WTC11 (cell line): ENCODE measurements around the gene PRSS58. TPM values are rescaled to one million over a fixed set of nuclear protein-coding genes. Genes with fewer than 3 reads are reported as not detected.

Experiments used
- ATAC-seq: fragments of 200-7000 bp; cut with Tn5 transposase; 2 replicates; pipeline ENCODE4 v1.10.0; 2021; ENCODE audit warnings: mild to moderate bottlenecking, moderate library complexity
- CTCF ChIA-PET: fragments of 300-600 bp; sonication (Branson Sonifier 250); formaldehyde crosslinking; loops from one replicate; lab custom pipeline; 2021; ENCODE audit warnings: antibody characterized with exemption; lab: Charles Lee
- POLR2A ChIA-PET: fragments of 350-600 bp; sonication (Branson Sonifier 250); formaldehyde crosslinking; loops from one replicate; lab custom pipeline; 2021; ENCODE audit warnings: antibody characterized with exemption; lab: Charles Lee
- DNase-seq: peaks from one replicate; pipeline ENCODE4 v3.0.0; 2021; ENCODE audit warnings: low spot score
- H3K27ac Mint-ChIP-seq: 2 replicates; pipeline ENCODE4 v1.8.0; 2021; ENCODE audit warnings: mixed read lengths
- H3K27me3 Mint-ChIP-seq: 2 replicates; pipeline ENCODE4 v1.8.0; 2021; ENCODE audit warnings: low read depth, mild to moderate bottlenecking, moderate library complexity, mixed read lengths
- H3K36me3 Mint-ChIP-seq: 2 replicates; pipeline ENCODE4 v1.8.0; 2021; ENCODE audit warnings: mixed read lengths
- H3K4me1 Mint-ChIP-seq: 2 replicates; pipeline ENCODE4 v1.8.0; 2022; ENCODE audit warnings: mixed read lengths
- H3K4me3 Mint-ChIP-seq: 2 replicates; pipeline ENCODE4 v1.8.0; 2021; ENCODE audit warnings: mild to moderate bottlenecking, moderate library complexity, mixed read lengths
- H3K9me3 Mint-ChIP-seq: 2 replicates; pipeline ENCODE4 v1.8.0; 2021; ENCODE audit warnings: mixed read lengths
- CREB1 ChIP-seq: sonication (generic); formaldehyde crosslinking; IDR thresholded peaks from 2 replicates; pipeline ENCODE4 v1.8.0; 2023; ENCODE audit warnings: mild to moderate bottlenecking, missing genetic modification reagents
- EMX1 ChIP-seq: fragments of 250-450 bp; sonication (Bioruptor Pico); IDR thresholded peaks from 2 replicates; pipeline ENCODE4 v1.8.0; 2021; ENCODE audit warnings: mild to moderate bottlenecking
- ESRRA ChIP-seq: sonication (generic); formaldehyde crosslinking; IDR thresholded peaks from 2 replicates; pipeline ENCODE4 v1.8.1; 2022; ENCODE audit warnings: mild to moderate bottlenecking, missing genetic modification reagents, borderline replicate concordance
- KAT7 ChIP-seq: sonication (generic); formaldehyde crosslinking; IDR thresholded peaks from 2 replicates; pipeline ENCODE4 v1.8.1; 2023; ENCODE audit warnings: missing genetic modification reagents, mild to moderate bottlenecking, borderline replicate concordance
- NR2C2 ChIP-seq: sonication (generic); formaldehyde crosslinking; IDR thresholded peaks from 2 replicates; pipeline ENCODE4 v1.8.0; 2022; ENCODE audit warnings: mild to moderate bottlenecking, missing genetic modification reagents
- ZNF121 ChIP-seq: sonication (generic); formaldehyde crosslinking; IDR thresholded peaks from 2 replicates; pipeline ENCODE4 v1.8.0; 2023; ENCODE audit warnings: missing genetic modification reagents
- ZNF232 ChIP-seq: sonication (generic); formaldehyde crosslinking; IDR thresholded peaks from 2 replicates; pipeline ENCODE4 v1.8.0; 2022; ENCODE audit warnings: mild to moderate bottlenecking, missing genetic modification reagents
- ZNF416 ChIP-seq: fragments of 250-450 bp; sonication (Bioruptor Pico); IDR thresholded peaks from 2 replicates; pipeline ENCODE4 v1.9.0; 2021; ENCODE audit warnings: mild to moderate bottlenecking, inconsistent platforms
- total RNA-seq: library from RNA; stranded (reverse); gene quantifications from 3 replicates; pipeline ENCODE4 v1.2.3, GENCODE V29; 2021
- TF ChIP-seq, protein P1 (sequence below): fragments of 200-600 bp; IDR thresholded peaks from 2 replicates; pipeline ENCODE4 v1.8.0; 2022; ENCODE audit warnings: antibody characterized with exemption
- TF ChIP-seq, protein P2 (sequence below): fragments of 250-450 bp; sonication (Bioruptor Pico); IDR thresholded peaks from 2 replicates; pipeline ENCODE4 v1.9.0; 2021; ENCODE audit warnings: moderate library complexity, mild to moderate bottlenecking, inconsistent platforms, borderline replicate concordance
- TF ChIP-seq, protein P3 (sequence below): sonication (generic); formaldehyde crosslinking; IDR thresholded peaks from 2 replicates; pipeline ENCODE4 v1.8.1; 2023; ENCODE audit warnings: mild to moderate bottlenecking, moderate library complexity, missing genetic modification reagents
- TF ChIP-seq, protein P4 (sequence below): sonication (generic); formaldehyde crosslinking; conservative IDR thresholded peaks from 2 replicates; pipeline ENCODE4 v1.8.1; 2023; ENCODE audit warnings: mild to moderate bottlenecking, low read depth, missing genetic modification reagents, moderate library complexity
- TF ChIP-seq, protein P5 (sequence below): sonication (generic); formaldehyde crosslinking; IDR thresholded peaks from 2 replicates; pipeline ENCODE4 v1.8.1; 2022; ENCODE audit warnings: missing genetic modification reagents, borderline replicate concordance
- TF ChIP-seq, protein P6 (sequence below): sonication (generic); formaldehyde crosslinking; IDR thresholded peaks from 2 replicates; pipeline ENCODE4 v1.8.1; 2023; ENCODE audit warnings: mild to moderate bottlenecking, missing genetic modification reagents

The PRSS58 gene
- total RNA-seq, 1 experiment from 2014 or later, result not detected

DNA sequence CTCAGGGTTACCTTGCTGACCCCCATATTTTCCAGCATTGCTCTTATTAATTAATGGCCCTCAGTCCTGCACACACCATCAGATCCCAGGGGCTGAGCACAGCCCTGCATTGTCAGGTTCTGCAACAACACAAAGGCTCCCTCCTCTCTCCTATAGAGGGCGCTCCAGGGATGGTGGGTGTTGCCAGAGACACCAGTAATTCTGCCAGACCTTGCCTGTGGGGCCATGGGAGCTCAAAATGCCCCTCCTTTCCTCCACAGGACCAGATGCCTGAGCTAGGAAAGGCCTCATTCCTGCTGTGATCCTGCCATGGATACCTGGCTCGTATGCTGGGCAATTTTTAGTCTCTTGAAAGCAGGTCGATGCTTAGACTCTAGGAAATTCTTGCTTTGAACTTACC is 42.8 kb upstream of the PRSS58 start:
- TF ChIP-seq, protein P1, sequence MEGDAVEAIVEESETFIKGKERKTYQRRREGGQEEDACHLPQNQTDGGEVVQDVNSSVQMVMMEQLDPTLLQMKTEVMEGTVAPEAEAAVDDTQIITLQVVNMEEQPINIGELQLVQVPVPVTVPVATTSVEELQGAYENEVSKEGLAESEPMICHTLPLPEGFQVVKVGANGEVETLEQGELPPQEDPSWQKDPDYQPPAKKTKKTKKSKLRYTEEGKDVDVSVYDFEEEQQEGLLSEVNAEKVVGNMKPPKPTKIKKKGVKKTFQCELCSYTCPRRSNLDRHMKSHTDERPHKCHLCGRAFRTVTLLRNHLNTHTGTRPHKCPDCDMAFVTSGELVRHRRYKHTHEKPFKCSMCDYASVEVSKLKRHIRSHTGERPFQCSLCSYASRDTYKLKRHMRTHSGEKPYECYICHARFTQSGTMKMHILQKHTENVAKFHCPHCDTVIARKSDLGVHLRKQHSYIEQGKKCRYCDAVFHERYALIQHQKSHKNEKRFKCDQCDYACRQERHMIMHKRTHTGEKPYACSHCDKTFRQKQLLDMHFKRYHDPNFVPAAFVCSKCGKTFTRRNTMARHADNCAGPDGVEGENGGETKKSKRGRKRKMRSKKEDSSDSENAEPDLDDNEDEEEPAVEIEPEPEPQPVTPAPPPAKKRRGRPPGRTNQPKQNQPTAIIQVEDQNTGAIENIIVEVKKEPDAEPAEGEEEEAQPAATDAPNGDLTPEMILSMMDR, result peak; percentile 83
- TF ChIP-seq, protein P2, sequence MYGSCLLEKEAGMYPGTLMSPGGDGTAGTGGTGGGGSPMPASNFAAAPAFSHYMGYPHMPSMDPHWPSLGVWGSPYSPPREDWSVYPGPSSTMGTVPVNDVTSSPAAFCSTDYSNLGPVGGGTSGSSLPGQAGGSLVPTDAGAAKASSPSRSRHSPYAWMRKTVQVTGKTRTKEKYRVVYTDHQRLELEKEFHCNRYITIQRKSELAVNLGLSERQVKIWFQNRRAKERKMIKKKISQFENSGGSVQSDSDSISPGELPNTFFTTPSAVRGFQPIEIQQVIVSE (CRISPR knock-in tag), result no peak
- TF ChIP-seq, protein P3, sequence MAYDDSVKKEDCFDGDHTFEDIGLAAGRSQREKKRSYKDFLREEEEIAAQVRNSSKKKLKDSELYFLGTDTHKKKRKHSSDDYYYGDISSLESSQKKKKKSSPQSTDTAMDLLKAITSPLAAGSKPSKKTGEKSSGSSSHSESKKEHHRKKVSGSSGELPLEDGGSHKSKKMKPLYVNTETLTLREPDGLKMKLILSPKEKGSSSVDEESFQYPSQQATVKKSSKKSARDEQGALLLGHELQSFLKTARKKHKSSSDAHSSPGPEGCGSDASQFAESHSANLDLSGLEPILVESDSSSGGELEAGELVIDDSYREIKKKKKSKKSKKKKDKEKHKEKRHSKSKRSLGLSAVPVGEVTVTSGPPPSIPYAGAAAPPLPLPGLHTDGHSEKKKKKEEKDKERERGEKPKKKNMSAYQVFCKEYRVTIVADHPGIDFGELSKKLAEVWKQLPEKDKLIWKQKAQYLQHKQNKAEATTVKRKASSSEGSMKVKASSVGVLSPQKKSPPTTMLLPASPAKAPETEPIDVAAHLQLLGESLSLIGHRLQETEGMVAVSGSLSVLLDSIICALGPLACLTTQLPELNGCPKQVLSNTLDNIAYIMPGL (CRISPR knock-in tag), result 0 out of 2 replicates have a peak, but pooled peaks have one; percentile 22
- 0 out of 2 replicates have a peak, but pooled peaks have one; percentile 15 for TF ChIP-seq ZNF416
- no peak for TF ChIP-seq NR2C2 (CRISPR knock-in tag)
- ChIA-PET POLR2A (interaction anchor here (0.5 kb wide), 1 partner anchor 511 kb away, joined by 3 read pairs; no protein-coding TSS in a partner anchor), CTCF (interaction anchor here (0.6 to 2.1 kb wide), 54 partner anchors 8 to 618 kb away, joined by 3 to 25 read pairs (median 4); partner anchors contain the start of gene TAS2R38)
- Mint-ChIP-seq H3K9me3 (no peaks in the 10 kb centered on the region), H3K27ac (no peak overlapping the region), H3K4me1 (peaks cover 20% of the 10 kb centered on the region), H3K4me3 (no peak overlapping the region), H3K36me3 (no peaks in the 10 kb centered on the region), H3K27me3 (peaks cover 20% of the 10 kb centered on the region)
- peak; percentile 87 for DNase-seq
- peak; percentile 89 for ATAC-seq

DNA sequence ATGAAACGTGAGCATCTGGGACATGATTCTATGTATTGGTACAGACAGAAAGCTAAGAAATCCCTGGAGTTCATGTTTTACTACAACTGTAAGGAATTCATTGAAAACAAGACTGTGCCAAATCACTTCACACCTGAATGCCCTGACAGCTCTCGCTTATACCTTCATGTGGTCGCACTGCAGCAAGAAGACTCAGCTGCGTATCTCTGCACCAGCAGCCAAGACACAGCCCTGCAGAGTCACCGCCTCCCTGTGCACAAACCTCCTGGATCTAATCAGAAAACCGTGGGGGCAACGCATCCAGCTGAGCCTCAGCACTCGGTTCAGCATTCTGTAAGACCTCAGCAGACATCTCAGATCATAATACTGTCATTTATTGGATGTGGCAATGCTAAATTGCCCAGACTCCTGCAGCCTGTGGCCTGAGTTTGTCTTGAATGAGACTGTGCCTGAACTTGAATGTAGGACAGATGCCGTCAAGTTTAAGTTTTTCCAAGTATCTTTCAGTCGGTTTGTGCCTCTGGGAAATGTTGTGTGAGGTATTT is 41.5 kb upstream of the PRSS58 start:
- H3K4me3 Mint-ChIP-seq, result no peak overlapping the region
- H3K27ac Mint-ChIP-seq, result 0 out of 2 replicates have a peak overlapping the region, but pooled peaks have one; percentile 42
- H3K4me1 Mint-ChIP-seq, result peaks cover 20% of the 10 kb centered on the region
- ChIA-PET CTCF (interaction anchor here (1.2 to 3.0 kb wide), 8 partner anchors 12 to 179 kb away, joined by 3 to 23 read pairs (median 8); no protein-coding TSS in a partner anchor), POLR2A (no interaction called here)
- DNase-seq, result no peak
- no peaks in the 10 kb centered on the region for H3K36me3 Mint-ChIP-seq
- H3K9me3 Mint-ChIP-seq, result no peaks in the 10 kb centered on the region
- peaks cover 20% of the 10 kb centered on the region for H3K27me3 Mint-ChIP-seq
- ATAC-seq, result no peak
- TF ChIP-seq, protein P4, sequence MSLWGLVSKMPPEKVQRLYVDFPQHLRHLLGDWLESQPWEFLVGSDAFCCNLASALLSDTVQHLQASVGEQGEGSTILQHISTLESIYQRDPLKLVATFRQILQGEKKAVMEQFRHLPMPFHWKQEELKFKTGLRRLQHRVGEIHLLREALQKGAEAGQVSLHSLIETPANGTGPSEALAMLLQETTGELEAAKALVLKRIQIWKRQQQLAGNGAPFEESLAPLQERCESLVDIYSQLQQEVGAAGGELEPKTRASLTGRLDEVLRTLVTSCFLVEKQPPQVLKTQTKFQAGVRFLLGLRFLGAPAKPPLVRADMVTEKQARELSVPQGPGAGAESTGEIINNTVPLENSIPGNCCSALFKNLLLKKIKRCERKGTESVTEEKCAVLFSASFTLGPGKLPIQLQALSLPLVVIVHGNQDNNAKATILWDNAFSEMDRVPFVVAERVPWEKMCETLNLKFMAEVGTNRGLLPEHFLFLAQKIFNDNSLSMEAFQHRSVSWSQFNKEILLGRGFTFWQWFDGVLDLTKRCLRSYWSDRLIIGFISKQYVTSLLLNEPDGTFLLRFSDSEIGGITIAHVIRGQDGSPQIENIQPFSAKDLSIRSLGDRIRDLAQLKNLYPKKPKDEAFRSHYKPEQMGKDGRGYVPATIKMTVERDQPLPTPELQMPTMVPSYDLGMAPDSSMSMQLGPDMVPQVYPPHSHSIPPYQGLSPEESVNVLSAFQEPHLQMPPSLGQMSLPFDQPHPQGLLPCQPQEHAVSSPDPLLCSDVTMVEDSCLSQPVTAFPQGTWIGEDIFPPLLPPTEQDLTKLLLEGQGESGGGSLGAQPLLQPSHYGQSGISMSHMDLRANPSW (CRISPR knock-in tag), result no peak
- TF ChIP-seq, protein P5, sequence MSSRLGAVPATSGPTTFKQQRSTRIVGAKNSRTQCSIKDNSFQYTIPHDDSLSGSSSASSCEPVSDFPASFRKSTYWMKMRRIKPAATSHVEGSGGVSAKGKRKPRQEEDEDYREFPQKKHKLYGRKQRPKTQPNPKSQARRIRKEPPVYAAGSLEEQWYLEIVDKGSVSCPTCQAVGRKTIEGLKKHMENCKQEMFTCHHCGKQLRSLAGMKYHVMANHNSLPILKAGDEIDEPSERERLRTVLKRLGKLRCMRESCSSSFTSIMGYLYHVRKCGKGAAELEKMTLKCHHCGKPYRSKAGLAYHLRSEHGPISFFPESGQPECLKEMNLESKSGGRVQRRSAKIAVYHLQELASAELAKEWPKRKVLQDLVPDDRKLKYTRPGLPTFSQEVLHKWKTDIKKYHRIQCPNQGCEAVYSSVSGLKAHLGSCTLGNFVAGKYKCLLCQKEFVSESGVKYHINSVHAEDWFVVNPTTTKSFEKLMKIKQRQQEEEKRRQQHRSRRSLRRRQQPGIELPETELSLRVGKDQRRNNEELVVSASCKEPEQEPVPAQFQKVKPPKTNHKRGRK (CRISPR knock-in tag), result 0 out of 2 replicates have a peak, but pooled peaks have one; percentile 8

DNA sequence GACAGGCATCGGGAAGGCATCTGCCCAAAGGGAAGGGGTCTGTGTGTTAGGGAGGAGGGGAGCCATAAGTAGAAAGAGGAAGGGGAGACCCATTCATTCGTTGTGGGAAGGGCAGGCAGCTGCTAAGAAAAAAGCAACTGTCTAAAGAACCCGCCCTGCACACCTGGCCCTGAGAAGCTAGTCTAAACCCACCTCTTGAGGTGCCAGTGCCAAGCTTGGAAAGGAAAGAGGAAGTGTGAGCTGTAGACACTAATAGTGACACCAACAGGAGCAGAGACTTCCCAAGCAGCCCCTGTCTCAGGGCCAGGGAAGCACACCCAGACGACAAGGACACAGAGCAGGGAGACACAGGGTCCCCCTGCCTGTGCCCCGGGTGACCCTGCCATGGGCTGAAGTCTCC is 40.8 kb upstream of the PRSS58 start:
- no peaks in the 10 kb centered on the region for H3K36me3 Mint-ChIP-seq
- no peak for ATAC-seq
- CTCF ChIA-PET, result interaction anchor here (0.6 to 3.0 kb wide), 34 partner anchors 8 to 585 kb away, joined by 3 to 23 read pairs (median 3); no protein-coding TSS in a partner anchor
- POLR2A ChIA-PET, result no interaction called here
- no peak overlapping the region for H3K27ac Mint-ChIP-seq
- no peaks in the 10 kb centered on the region for H3K9me3 Mint-ChIP-seq
- peaks cover 20% of the 10 kb centered on the region for H3K27me3 Mint-ChIP-seq
- DNase-seq, result no peak
- TF ChIP-seq, protein P6, sequence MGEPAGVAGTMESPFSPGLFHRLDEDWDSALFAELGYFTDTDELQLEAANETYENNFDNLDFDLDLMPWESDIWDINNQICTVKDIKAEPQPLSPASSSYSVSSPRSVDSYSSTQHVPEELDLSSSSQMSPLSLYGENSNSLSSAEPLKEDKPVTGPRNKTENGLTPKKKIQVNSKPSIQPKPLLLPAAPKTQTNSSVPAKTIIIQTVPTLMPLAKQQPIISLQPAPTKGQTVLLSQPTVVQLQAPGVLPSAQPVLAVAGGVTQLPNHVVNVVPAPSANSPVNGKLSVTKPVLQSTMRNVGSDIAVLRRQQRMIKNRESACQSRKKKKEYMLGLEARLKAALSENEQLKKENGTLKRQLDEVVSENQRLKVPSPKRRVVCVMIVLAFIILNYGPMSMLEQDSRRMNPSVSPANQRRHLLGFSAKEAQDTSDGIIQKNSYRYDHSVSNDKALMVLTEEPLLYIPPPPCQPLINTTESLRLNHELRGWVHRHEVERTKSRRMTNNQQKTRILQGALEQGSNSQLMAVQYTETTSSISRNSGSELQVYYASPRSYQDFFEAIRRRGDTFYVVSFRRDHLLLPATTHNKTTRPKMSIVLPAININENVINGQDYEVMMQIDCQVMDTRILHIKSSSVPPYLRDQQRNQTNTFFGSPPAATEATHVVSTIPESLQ (CRISPR knock-in tag), result no peak
- no peak for TF ChIP-seq ZNF121
- no peak for TF ChIP-seq CREB1 (CRISPR knock-in tag)
- TF ChIP-seq EMX1 (CRISPR knock-in tag), result no peak
- TF ChIP-seq KAT7, result no peak
- TF ChIP-seq, protein P1, result no peak
- TF ChIP-seq ESRRA (CRISPR knock-in tag), result no peak
- TF ChIP-seq ZNF232 (CRISPR knock-in tag), result no peak
- H3K4me3 Mint-ChIP-seq, result no peak overlapping the region
- H3K4me1 Mint-ChIP-seq, result peaks cover 18% of the 10 kb centered on the region
